ENCODE measurements around the gene AKAP13.
"Not testable (repeated sequence)": the region's sequence is repeated elsewhere in the genome, so short reads cannot be mapped to it uniquely, and the experiment has no call there.

Gene AKAP13

GRCh38 chr15:85579957-85580694 is 199.7 kb downstream of the AKAP13 start:
- DNase-seq = no peak

GRCh38 chr15:85580879-85581278 is 200.5 kb downstream of the AKAP13 start:
- DNase-seq = no peak

- DNase-seq = no peak
Observed at GRCh38 chr15:85581495-85581894, 201.1 kb downstream of the AKAP13 start.

GRCh38 chr15:85582131-85583079 is 202.0 kb downstream of the AKAP13 start:
- no peak for DNase-seq

DNA sequence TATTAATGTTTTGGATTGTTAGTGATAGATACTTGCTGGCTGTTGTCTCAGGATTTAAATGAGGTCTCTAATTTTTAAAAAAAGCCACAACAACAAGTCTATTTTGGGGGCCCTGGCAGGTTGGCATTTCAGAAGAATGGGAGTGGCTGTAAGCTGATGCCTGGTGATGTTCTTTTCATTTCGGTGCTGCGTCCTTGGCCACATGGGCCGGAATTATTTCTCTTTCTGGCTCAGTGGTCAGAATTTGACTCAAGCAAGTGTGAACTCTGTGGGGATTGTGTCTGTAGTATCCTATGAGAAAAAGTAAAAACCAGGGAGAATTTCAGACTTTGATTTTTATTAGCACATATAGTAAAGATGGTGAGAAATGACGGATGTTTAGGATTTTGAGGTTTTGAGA is 203.0 kb downstream of the AKAP13 start:
- DNase-seq = no peak

- DNase-seq = no peak
Observed at GRCh38 chr15:85583923-85584390, 203.6 kb downstream of the AKAP13 start.

DNA sequence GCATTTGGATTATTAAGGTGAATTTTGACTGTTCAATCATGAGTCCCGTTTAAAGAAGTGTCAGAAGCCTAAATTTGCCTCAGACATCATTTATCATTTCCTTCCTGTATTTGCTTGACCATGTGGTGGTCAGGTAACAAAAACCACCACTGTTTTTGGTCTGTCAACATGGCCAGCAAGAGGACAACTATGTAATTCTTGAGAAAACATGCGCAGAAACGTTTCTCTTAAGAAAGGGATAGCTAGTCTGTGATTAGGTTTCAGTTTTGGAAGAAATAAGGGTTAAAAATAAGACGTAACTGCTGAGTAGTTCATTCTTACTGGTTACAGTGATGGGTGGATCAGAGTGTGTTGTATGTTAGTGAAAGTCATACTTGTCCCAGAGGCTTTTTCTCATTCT is 204.5 kb downstream of the AKAP13 start:
- no peak for DNase-seq

- not testable (repeated sequence) for DNase-seq
Observed at GRCh38 chr15:85586196-85586595, 205.8 kb downstream of the AKAP13 start.

DNA sequence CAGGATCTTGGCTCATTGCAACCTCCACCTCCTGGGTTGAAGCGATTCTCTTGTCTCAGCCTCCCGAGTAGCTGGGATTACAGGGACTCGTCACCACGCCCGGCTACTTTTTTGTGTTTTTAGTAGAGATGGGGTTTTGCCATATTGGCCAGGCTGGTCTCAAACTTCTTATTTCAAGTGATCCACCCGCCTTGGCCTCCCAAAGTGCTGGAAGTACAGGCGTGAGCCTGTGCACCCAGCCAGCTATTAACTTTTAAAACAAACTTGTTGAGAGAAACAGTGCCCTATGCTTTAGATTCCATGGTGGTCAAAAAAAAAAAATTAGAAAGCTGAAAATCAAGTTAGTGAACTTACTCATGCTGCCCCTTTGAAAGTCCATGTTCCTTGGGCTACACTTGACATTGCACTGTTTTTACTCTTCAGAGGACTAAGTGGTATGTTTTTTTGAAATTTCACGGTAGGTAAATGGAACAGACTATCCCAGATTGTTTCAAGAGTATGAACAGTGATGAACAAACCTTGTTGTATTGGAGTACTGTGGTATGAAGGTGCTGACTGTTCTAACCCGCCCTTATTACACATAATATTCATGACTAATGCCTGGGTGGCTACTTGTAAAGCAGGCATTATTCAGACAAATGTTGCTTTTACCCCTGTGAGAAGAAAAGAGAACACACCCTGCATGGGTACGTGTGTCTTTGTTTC is 207.5 kb downstream of the AKAP13 start:
- no peak for DNase-seq

- DNase-seq = no peak
Observed at GRCh38 chr15:85588677-85589076, 208.3 kb downstream of the AKAP13 start.

- no peak for DNase-seq
Observed at GRCh38 chr15:85589851-85590250, 209.4 kb downstream of the AKAP13 start.

DNA sequence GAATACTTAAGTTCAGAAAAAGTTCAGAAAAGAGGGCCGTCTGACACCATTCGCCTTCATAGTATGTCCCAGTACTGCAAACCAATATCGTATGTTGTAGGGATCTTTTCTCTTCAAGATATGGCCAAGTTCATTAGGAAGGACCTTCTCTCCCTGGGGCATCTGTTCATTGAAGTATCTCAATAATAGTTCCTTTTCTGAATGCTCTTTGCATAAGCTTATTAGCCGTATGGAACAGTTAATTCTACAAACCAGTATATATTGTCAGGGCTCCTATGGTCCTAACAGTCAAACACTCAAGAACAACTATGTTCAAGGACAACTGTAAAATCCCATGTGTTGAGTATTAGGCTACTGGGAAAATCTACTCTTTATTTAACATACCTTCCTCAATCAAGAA is 211.2 kb downstream of the AKAP13 start:
- DNase-seq = no peak

- no peak for DNase-seq
Observed at GRCh38 chr15:85592148-85592547, 211.7 kb downstream of the AKAP13 start.

DNA sequence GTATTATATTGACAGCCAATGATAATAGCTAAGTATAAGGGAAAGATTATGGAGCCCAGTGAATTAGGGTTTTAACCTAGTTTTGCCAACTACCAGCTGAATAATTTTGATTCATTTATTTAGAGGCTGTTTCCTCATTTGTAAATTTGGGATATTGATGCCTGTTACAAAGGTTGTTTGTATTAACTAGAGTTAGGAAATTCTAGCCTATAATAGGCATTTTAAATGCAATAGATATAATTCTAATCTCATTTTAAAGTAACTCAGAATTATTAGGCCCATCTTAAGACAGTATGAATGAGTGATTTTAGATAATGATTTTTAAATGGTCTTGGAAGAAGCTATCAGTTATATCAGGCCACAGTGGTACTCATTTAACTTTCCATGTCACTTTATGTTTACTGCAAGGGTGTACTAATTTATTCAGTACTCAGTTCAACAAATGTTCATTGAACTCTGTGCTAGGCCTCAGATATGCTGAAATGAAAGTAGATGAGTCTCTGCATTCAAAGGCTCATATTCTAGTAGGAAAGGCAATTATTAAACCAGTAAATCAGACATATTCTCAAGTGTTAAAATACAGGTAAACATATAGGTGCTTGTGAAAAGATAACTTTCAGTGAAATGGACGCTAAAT is 213.5 kb downstream of the AKAP13 start:
- DNase-seq = no peak

- DNase-seq = no peak
Observed at GRCh38 chr15:85595804-85596536, 215.6 kb downstream of the AKAP13 start.

- no peak for DNase-seq
Observed at GRCh38 chr15:85597155-85597815, 216.9 kb downstream of the AKAP13 start.

DNA sequence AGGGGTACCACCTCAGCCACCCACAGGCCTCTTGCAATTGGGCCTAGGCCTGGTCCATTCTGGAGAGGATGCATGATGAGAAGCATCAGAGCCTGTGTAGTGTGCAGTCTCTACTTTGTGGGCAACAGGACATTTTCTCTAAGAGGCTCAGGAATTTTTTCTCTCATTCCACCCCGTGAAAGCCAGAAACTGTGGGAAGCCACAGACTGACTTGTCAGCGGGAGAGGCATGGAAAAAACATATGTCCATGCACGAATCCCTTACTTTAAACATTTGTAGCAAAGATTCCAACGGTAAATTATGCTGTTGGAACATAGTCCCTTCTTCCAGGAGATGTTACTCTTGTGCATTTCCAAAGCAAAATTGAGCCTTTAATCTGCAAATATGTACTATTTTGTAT is 217.8 kb downstream of the AKAP13 start:
- DNase-seq = no peak

- no peak for DNase-seq
Observed at GRCh38 chr15:85598718-85599398, 218.5 kb downstream of the AKAP13 start.

GRCh38 chr15:85600001-85600400 is 219.6 kb downstream of the AKAP13 start:
- DNase-seq = no peak

DNA sequence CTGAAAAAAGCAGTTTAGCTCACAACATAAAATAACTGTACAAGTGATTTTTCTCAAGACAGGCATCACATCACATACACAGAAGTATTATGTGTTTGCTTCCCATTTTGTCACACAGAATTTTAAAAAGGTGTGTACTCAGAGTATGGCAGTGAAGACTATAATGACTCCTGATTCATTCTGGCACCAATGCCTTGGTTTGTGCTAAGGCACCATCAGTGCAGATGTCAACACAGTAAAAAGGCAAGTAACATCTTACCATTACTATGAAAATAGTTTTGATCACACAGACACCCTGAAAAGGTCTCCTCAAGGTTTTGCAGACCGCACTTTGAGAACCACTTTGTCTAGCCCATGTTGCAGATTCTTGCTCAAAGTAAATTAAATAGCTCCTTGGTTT is 222.8 kb downstream of the AKAP13 start:
- no peak for DNase-seq

GRCh38 chr15:85603703-85604102 is 223.3 kb downstream of the AKAP13 start:
- DNase-seq = no peak

Measured in NCI-H1105 (cell line).